OCI-LY3 (cell line): ENCODE data around the gene NACC1.

ENCODE experiments used
- EZH2phosphoT487 ChIP-seq: fragments of 200-600 bp; shearing (Covaris generic); IDR thresholded peaks from 2 replicates; pipeline ENCODE4 v1.6.1; 2018; ENCODE audit warnings: antibody characterized with exemption, mixed run types, low read depth
- TF ChIP-seq, protein P1 (sequence below): fragments of 200-600, 300-600 bp; sonication (generic); IDR thresholded peaks from 2 replicates; pipeline ENCODE4 v1.5.1; 2014; ENCODE audit warnings: antibody characterized with exemption, low read length, low read depth

DNA sequence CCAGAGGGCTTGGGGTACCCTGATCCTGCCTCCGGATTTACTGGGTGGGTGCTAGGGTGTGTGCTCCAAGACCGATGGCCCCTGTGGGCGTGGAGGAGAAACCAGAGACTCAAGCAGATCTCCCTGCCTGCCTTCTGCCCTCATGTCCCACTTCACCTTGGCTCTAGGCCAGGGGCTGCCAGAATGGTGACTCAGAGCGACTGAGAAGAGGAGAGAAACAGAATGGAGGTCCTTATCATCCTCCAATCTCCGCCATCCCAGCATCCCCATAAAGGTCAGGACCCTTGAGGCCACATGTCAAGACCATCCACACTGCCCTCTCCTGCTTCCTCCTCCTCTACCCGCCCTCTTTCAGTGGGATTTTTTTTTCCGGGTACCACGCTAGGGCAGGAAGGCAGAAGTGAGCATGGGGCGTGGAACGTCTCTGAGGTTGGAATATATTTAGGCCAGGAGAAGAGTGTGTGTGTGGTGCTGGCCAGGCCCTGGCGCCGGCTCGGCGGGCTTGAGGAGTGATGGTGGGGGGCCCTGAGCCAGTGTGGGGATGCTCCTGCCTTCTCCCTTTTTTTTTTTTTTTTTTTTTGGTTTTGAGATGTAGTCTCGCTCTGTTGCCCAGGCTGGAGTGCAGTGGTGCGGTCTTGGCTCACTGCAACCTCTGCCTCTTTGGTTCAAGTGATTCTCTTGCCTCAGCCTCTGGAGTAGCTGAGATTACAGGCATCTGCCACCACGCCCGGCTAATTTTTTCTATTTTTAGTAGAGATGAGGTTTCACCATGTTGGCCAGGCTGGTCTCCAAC is 54.5 kb downstream of the NACC1 start:
- TF ChIP-seq, protein P1, sequence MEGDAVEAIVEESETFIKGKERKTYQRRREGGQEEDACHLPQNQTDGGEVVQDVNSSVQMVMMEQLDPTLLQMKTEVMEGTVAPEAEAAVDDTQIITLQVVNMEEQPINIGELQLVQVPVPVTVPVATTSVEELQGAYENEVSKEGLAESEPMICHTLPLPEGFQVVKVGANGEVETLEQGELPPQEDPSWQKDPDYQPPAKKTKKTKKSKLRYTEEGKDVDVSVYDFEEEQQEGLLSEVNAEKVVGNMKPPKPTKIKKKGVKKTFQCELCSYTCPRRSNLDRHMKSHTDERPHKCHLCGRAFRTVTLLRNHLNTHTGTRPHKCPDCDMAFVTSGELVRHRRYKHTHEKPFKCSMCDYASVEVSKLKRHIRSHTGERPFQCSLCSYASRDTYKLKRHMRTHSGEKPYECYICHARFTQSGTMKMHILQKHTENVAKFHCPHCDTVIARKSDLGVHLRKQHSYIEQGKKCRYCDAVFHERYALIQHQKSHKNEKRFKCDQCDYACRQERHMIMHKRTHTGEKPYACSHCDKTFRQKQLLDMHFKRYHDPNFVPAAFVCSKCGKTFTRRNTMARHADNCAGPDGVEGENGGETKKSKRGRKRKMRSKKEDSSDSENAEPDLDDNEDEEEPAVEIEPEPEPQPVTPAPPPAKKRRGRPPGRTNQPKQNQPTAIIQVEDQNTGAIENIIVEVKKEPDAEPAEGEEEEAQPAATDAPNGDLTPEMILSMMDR: no peak
- TF ChIP-seq EZH2phosphoT487: no peak
